A549 treated with CpdA at 1 μM for 4 hours (cell line): Measurements from ENCODE around the gene ING2. TPM values are rescaled to one million over a fixed set of nuclear protein-coding genes. Genes with fewer than 3 reads are reported as not detected.

Source experiments
- total RNA-seq: library from RNA; stranded (reverse); fragments of 200-300 nt; extraction: Qiagen RNA extraction; gene quantifications from 5 replicates; pipeline ENCODE4 v1.2.3, GENCODE V29; 2022; ENCODE audit warnings: low read depth

ING2 gene, protein sequence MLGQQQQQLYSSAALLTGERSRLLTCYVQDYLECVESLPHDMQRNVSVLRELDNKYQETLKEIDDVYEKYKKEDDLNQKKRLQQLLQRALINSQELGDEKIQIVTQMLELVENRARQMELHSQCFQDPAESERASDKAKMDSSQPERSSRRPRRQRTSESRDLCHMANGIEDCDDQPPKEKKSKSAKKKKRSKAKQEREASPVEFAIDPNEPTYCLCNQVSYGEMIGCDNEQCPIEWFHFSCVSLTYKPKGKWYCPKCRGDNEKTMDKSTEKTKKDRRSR
- 9.2 to 13.5 TPM (median 11.5 TPM) in 5 replicates for total RNA-seq

DNA sequence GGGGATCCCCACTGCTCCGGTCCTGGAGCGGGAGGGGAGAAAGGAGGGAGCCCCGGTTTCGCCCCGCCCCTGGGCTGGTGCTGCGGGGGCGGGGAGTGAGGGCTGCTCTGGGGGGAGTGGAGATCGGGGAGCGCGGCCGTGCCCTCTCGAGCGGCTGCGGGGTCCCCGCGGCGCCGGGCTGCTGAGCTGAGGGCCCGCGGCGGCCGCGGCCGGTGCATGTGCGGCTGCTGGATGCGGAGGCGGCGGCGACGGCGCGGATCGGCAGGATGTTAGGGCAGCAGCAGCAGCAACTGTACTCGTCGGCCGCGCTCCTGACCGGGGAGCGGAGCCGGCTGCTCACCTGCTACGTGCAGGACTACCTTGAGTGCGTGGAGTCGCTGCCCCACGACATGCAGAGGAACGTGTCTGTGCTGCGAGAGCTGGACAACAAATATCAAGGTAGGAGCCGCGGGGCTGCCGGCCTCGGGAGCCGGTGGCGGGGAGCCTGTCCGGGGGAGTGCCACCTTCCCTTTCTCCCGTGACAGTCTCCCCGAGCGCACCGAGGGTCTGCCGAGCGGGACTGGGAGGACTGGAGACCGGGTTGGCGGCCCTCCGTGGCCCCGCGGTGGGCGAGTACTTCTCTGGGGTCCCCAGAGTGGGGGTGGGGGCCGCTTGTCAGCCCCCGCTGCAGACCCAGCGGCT is at the start of gene ING2:
TSS of gene ING2 (plus strand) at position 129 of the 681 bp plus-strand sequence. CDS start at position 267, 138 bp downstream.

Other genes with a start within 250 kb of the ING2 start
- gene CLDN22, start 184.8 kb upstream of the ING2 start, total RNA-seq, result not detected in 5 replicates
- gene CLDN24, start 182.6 kb upstream of the ING2 start, total RNA-seq, result not detected in 5 replicates
- gene CDKN2AIP, start 60.4 kb upstream of the ING2 start, total RNA-seq, result 11.1 to 12.4 TPM (median 11.9 TPM) in 5 replicates
- gene RWDD4, start 154.1 kb downstream of the ING2 start, total RNA-seq, result 17.5 to 22.2 TPM (median 18.9 TPM) in 5 replicates
- gene TRAPPC11, start 154.2 kb downstream of the ING2 start, total RNA-seq, result 8.6 to 19.8 TPM (median 10.5 TPM) in 5 replicates